ENCODE measurements around the gene FRAS1. TPM values are rescaled to one million over a fixed set of nuclear protein-coding genes. Genes with fewer than 3 reads are reported as not detected.

FRAS1 gene
- total RNA-seq, 1 experiment from 2014 or later, result 82.0 TPM

- TF ChIP-seq ERG (CRISPR knock-in tag; IDR thresholded peaks at IDR 0.05) (no peak), USF1 (CRISPR knock-in tag; IDR thresholded peaks at IDR 0.05) (no peak), FOXJ3 (CRISPR knock-in tag; IDR thresholded peaks at IDR 0.05; ENCODE audit: borderline replicate concordance) (no peak), ATF6 (CRISPR knock-in tag; IDR thresholded peaks at IDR 0.05) (no peak), FOXP4 (CRISPR knock-in tag; IDR thresholded peaks at IDR 0.05) (no peak), HMGA2 (CRISPR knock-in tag; IDR thresholded peaks at IDR 0.05) (no peak), SMAD4 (CRISPR knock-in tag; IDR thresholded peaks at IDR 0.05) (no peak), NR3C1 (CRISPR knock-in tag; conservative IDR thresholded peaks at IDR 0.05; ENCODE audit: low read depth) (no peak), EMX1 (CRISPR knock-in tag; IDR thresholded peaks at IDR 0.05) (no peak), OVOL2 (CRISPR knock-in tag; IDR thresholded peaks at IDR 0.05; ENCODE audit: borderline replicate concordance) (no peak), IRF2 (CRISPR knock-in tag; IDR thresholded peaks at IDR 0.05; ENCODE audit: borderline replicate concordance, low read depth) (no peak), E2F5 (CRISPR knock-in tag; IDR thresholded peaks at IDR 0.05) (no peak)
Measured at GRCh38 chr4:78204176-78204575, 147.1 kb downstream of the FRAS1 start (continued).

GRCh38 chr4:78205591-78205990 is 148.5 kb downstream of the FRAS1 start:
- peak; percentile 84 for ATAC-seq
- DNase-seq (ENCODE audit: low spot score), result peak; percentile 15
- POLR2A ChIA-PET, result no interaction called here
- Mint-ChIP-seq H3K4me3 (no peak overlapping the region), H3K9me3 (no peaks in the 10 kb centered on the region), H3K4me1 (peaks cover 59% of the 10 kb centered on the region), H3K27me3 (ENCODE audit: low read depth) (no peaks in the 10 kb centered on the region), H3K27ac (peak overlapping the region; percentile 91), H3K36me3 (peaks cover 4% of the 10 kb centered on the region)
- CTCF ChIA-PET, result interaction anchor here (0.9 to 1.8 kb wide), 3 partner anchors 34 to 211 kb away, joined by 4 to 7 read pairs (median 4); no protein-coding TSS in a partner anchor
- TF ChIP-seq IRF1 (CRISPR knock-in tag; IDR thresholded peaks at IDR 0.05) (no peak), NR3C1 (CRISPR knock-in tag; conservative IDR thresholded peaks at IDR 0.05; ENCODE audit: low read depth) (no peak), CBFB (CRISPR knock-in tag; IDR thresholded peaks at IDR 0.05; ENCODE audit: low read depth) (no peak), HMGA2 (CRISPR knock-in tag; IDR thresholded peaks at IDR 0.05) (no peak), ZNF263 (CRISPR knock-in tag; IDR thresholded peaks at IDR 0.05; ENCODE audit: low read depth) (no peak)

GRCh38 chr4:78207541-78207940 is 150.4 kb downstream of the FRAS1 start:
- Mint-ChIP-seq H3K9me3 (no peaks in the 10 kb centered on the region), H3K4me3 (no peak overlapping the region), H3K4me1 (peaks cover 52% of the 10 kb centered on the region), H3K27me3 (ENCODE audit: low read depth) (no peaks in the 10 kb centered on the region), H3K36me3 (peaks cover 4% of the 10 kb centered on the region), H3K27ac (peak overlapping the region; percentile 0; the same call in 1 of the 2 replicates)
- ChIA-PET POLR2A (interaction anchor here (1.0 kb wide), 1 partner anchor 36 kb away, joined by 4 read pairs; no protein-coding TSS in a partner anchor), CTCF (interaction anchor here (1.0 to 1.2 kb wide), 2 partner anchors 15 to 148 kb away, joined by 3 to 5 read pairs; no protein-coding TSS in a partner anchor)
- no peak for DNase-seq (ENCODE audit: low spot score)
- no peak for ATAC-seq
- TF ChIP-seq ZSCAN18 (CRISPR knock-in tag; IDR thresholded peaks at IDR 0.05) (no peak), ZNF232 (CRISPR knock-in tag; IDR thresholded peaks at IDR 0.05) (no peak), TEAD1 (CRISPR knock-in tag; IDR thresholded peaks at IDR 0.05) (no peak), ZBTB43 (CRISPR knock-in tag; IDR thresholded peaks at IDR 0.05) (no peak), FOXP1 (CRISPR knock-in tag; IDR thresholded peaks at IDR 0.05; ENCODE audit: borderline replicate concordance) (no peak)

All from WTC11 (cell line).